Activated T-helper 2 cell treated with anti-CD3 and anti-CD28 coated beads, Interferon-gamma antibody, Interleukin-2, Interleukin-4, amounts not matched to agents 10 μg/mL and 5 μg/mL and 100 μg/mL, durations not matched to agents 14 hours and 24 hours and 36 hours (primary cell): ENCODE data around the gene METTL16. TPM values are rescaled to one million over a fixed set of nuclear protein-coding genes. Genes with fewer than 3 reads are reported as not detected.
"Not testable (repeated sequence)": the region's sequence is repeated elsewhere in the genome, so short reads cannot be mapped to it uniquely, and the experiment has no call there.

Source experiments
- DNase-seq: peaks from one replicate; pipeline ENCODE4 v3.0.0; 2021; ENCODE audit warnings: low spot score
- H3K27ac Mint-ChIP-seq: one replicate; pipeline ENCODE4 v1.8.0; 2021; ENCODE audit warnings: mixed read lengths
- H3K27me3 Mint-ChIP-seq: one replicate; pipeline ENCODE4 v1.8.0; 2021; ENCODE audit warnings: low read depth, mixed read lengths
- H3K36me3 Mint-ChIP-seq: one replicate; pipeline ENCODE4 v1.8.0; 2021; ENCODE audit warnings: low read depth, mixed read lengths
- H3K4me1 Mint-ChIP-seq: one replicate; pipeline ENCODE4 v1.8.0; 2021; ENCODE audit warnings: low read depth, mixed read lengths
- H3K4me3 Mint-ChIP-seq: one replicate; pipeline ENCODE4 v1.8.0; 2021; ENCODE audit warnings: low read depth, mild to moderate bottlenecking, moderate library complexity, mixed read lengths
- H3K9me3 Mint-ChIP-seq: one replicate; pipeline ENCODE4 v1.8.0; 2021; ENCODE audit warnings: mixed read lengths
- intact Hi-C: fragments of 100-400 bp; cut with micrococcal nuclease; formaldehyde crosslinking; loops from one replicate; pipeline ENCODE4 v1.15.1; 2023
- total RNA-seq: library from RNA; stranded (reverse); gene quantifications from 2 replicates; pipeline ENCODE4 v1.2.3, GENCODE V29; 2022

The METTL16 gene
- total RNA-seq, 1 donor from 2014 or later = 49.2 TPM

- Mint-ChIP-seq H3K27ac (no peak overlapping the region), H3K4me1 (peaks cover 4% of the 10 kb centered on the region), H3K27me3 (no peaks in the 10 kb centered on the region), H3K4me3 (no peak overlapping the region), H3K36me3 (peaks cover 52% of the 10 kb centered on the region), H3K9me3 (no peaks in the 10 kb centered on the region)
- no peak for DNase-seq
- intact Hi-C loops = no loop called here
These were observed 53.8 kb downstream of the METTL16 start for GRCh38 chr17:2457913-2458312.

- Mint-ChIP-seq H3K9me3 (no peaks in the 10 kb centered on the region), H3K27me3 (no peaks in the 10 kb centered on the region), H3K27ac (no peak overlapping the region), H3K4me3 (no peak overlapping the region), H3K36me3 (peaks cover 42% of the 10 kb centered on the region), H3K4me1 (peaks cover 4% of the 10 kb centered on the region)
- intact Hi-C loops = no loop called here
- no peak for DNase-seq
These were observed 55.2 kb downstream of the METTL16 start for GRCh38 chr17:2456475-2456874.

- no peak for DNase-seq
- Mint-ChIP-seq H3K27me3 (no peaks in the 10 kb centered on the region), H3K9me3 (no peaks in the 10 kb centered on the region), H3K4me3 (no peak overlapping the region), H3K4me1 (peaks cover 4% of the 10 kb centered on the region), H3K27ac (no peak overlapping the region), H3K36me3 (peaks cover 38% of the 10 kb centered on the region)
- intact Hi-C loops = no loop called here
These were observed 55.7 kb downstream of the METTL16 start for GRCh38 chr17:2455956-2456355.

- Mint-ChIP-seq H3K4me3 (no peak overlapping the region), H3K4me1 (no peaks in the 10 kb centered on the region), H3K36me3 (peaks cover 26% of the 10 kb centered on the region), H3K27ac (no peak overlapping the region), H3K27me3 (no peaks in the 10 kb centered on the region), H3K9me3 (no peaks in the 10 kb centered on the region)
- intact Hi-C loops = no loop called here
- DNase-seq = no peak
These were observed 57.8 kb downstream of the METTL16 start for GRCh38 chr17:2453866-2454265.

- H3K4me1 Mint-ChIP-seq = no peaks in the 10 kb centered on the region
- no peak for DNase-seq
- H3K27me3 Mint-ChIP-seq = no peaks in the 10 kb centered on the region
- H3K9me3 Mint-ChIP-seq = no peaks in the 10 kb centered on the region
- intact Hi-C loops = no loop called here
- H3K36me3 Mint-ChIP-seq = peaks cover 24% of the 10 kb centered on the region
- H3K27ac Mint-ChIP-seq = peak overlapping the region; percentile 12
- H3K4me3 Mint-ChIP-seq = no peak overlapping the region
These were observed 58.4 kb downstream of the METTL16 start for GRCh38 chr17:2453325-2453724.

- H3K27me3 Mint-ChIP-seq = no peaks in the 10 kb centered on the region
These were observed 59.4 kb downstream of the METTL16 start for GRCh38 chr17:2452216-2452750.

GRCh38 chr17:2450016-2450650, 61.6 kb downstream of the METTL16 start:
- Mint-ChIP-seq H3K27ac (no peak overlapping the region), H3K4me3 (no peak overlapping the region), H3K9me3 (peaks cover 7% of the 10 kb centered on the region), H3K4me1 (no peaks in the 10 kb centered on the region), H3K27me3 (no peaks in the 10 kb centered on the region), H3K36me3 (peaks cover 20% of the 10 kb centered on the region)
- intact Hi-C loops = no loop called here
- no peak for DNase-seq

More at GRCh38 chr17:2452216-2452750, 59.4 kb downstream of the METTL16 start:
- Mint-ChIP-seq H3K36me3 (peaks cover 15% of the 10 kb centered on the region), H3K9me3 (no peaks in the 10 kb centered on the region), H3K4me3 (no peak overlapping the region), H3K27ac (no peak overlapping the region), H3K4me1 (no peaks in the 10 kb centered on the region)
- DNase-seq = no peak
- intact Hi-C loops = no loop called here

GRCh38 chr17:2449486-2449885, 62.2 kb downstream of the METTL16 start:
- Mint-ChIP-seq H3K27me3 (no peaks in the 10 kb centered on the region), H3K4me3 (no peak overlapping the region), H3K27ac (no peak overlapping the region), H3K4me1 (no peaks in the 10 kb centered on the region), H3K36me3 (peaks cover 21% of the 10 kb centered on the region), H3K9me3 (peaks cover 7% of the 10 kb centered on the region)
- intact Hi-C loops = no loop called here
- no peak for DNase-seq

GRCh38 chr17:2447479-2447878, 64.2 kb downstream of the METTL16 start:
- DNase-seq, intact Hi-C loops, H3K4me3 Mint-ChIP-seq, H3K27me3 Mint-ChIP-seq, H3K4me1 Mint-ChIP-seq, H3K9me3 Mint-ChIP-seq, H3K27ac Mint-ChIP-seq: not testable (repeated sequence)
- peaks cover 15% of the 10 kb centered on the region for H3K36me3 Mint-ChIP-seq

GRCh38 chr17:2445638-2446037, 66.0 kb downstream of the METTL16 start:
- no peak for DNase-seq
- no peaks in the 10 kb centered on the region for H3K27me3 Mint-ChIP-seq
- no peak overlapping the region for H3K4me3 Mint-ChIP-seq
- H3K9me3 Mint-ChIP-seq = peaks cover 7% of the 10 kb centered on the region
- H3K27ac Mint-ChIP-seq = no peak overlapping the region
- H3K4me1 Mint-ChIP-seq = no peaks in the 10 kb centered on the region
- peaks cover 20% of the 10 kb centered on the region for H3K36me3 Mint-ChIP-seq
- intact Hi-C loops = no loop called here

GRCh38 chr17:2444382-2444781, 67.3 kb downstream of the METTL16 start:
- H3K27me3 Mint-ChIP-seq = no peaks in the 10 kb centered on the region
- H3K4me3 Mint-ChIP-seq = no peak overlapping the region
- H3K27ac Mint-ChIP-seq = no peak overlapping the region
- DNase-seq = no peak
- intact Hi-C loops = no loop called here
- H3K9me3 Mint-ChIP-seq = peaks cover 7% of the 10 kb centered on the region
- H3K4me1 Mint-ChIP-seq = no peaks in the 10 kb centered on the region
- H3K36me3 Mint-ChIP-seq = peaks cover 25% of the 10 kb centered on the region

- no peaks in the 10 kb centered on the region for H3K4me1 Mint-ChIP-seq
- no peak for DNase-seq
- no peaks in the 10 kb centered on the region for H3K27me3 Mint-ChIP-seq
- no peak overlapping the region for H3K27ac Mint-ChIP-seq
- H3K36me3 Mint-ChIP-seq = peaks cover 44% of the 10 kb centered on the region
- intact Hi-C loops = no loop called here
- no peak overlapping the region for H3K4me3 Mint-ChIP-seq
- H3K9me3 Mint-ChIP-seq = peaks cover 7% of the 10 kb centered on the region
These were observed 69.5 kb downstream of the METTL16 start for GRCh38 chr17:2442166-2442565.

- no peak overlapping the region for H3K4me3 Mint-ChIP-seq
- no peak for DNase-seq
- peaks cover 2% of the 10 kb centered on the region for H3K9me3 Mint-ChIP-seq
- no peaks in the 10 kb centered on the region for H3K4me1 Mint-ChIP-seq
- H3K27me3 Mint-ChIP-seq = no peaks in the 10 kb centered on the region
- intact Hi-C loops = no loop called here
- H3K27ac Mint-ChIP-seq = no peak overlapping the region
- H3K36me3 Mint-ChIP-seq = peaks cover 47% of the 10 kb centered on the region
These were observed 70.8 kb downstream of the METTL16 start for GRCh38 chr17:2440930-2441329.
